Activated naive CD4-positive, alpha-beta T cell treated with anti-CD3 and anti-CD28 coated beads, Interleukin-2, amount 50 U/mL, for 24 hours (primary cell): Measurements from ENCODE around the gene FGFRL1.
"Not testable (repeated sequence)": the region's sequence is repeated elsewhere in the genome, so short reads cannot be mapped to it uniquely, and the experiment has no call there.

Experiments
- H3K27ac Mint-ChIP-seq: one replicate; pipeline ENCODE4 v1.8.0; 2021; ENCODE audit warnings: mild to moderate bottlenecking, mixed read lengths
- H3K27me3 Mint-ChIP-seq: one replicate; pipeline ENCODE4 v1.8.0; 2021; ENCODE audit warnings: mixed read lengths
- H3K36me3 Mint-ChIP-seq: one replicate; pipeline ENCODE4 v1.8.0; 2021; ENCODE audit warnings: mixed read lengths
- H3K4me1 Mint-ChIP-seq: one replicate; pipeline ENCODE4 v1.8.0; 2021; ENCODE audit warnings: mixed read lengths
- H3K4me3 Mint-ChIP-seq: one replicate; pipeline ENCODE4 v1.8.0; 2021; ENCODE audit warnings: mild to moderate bottlenecking, mixed read lengths
- H3K9me3 Mint-ChIP-seq: one replicate; pipeline ENCODE4 v1.8.0; 2021; ENCODE audit warnings: mixed read lengths

The FGFRL1 gene

GRCh38 chr4:998096-998691 is 13.2 kb upstream of the FGFRL1 start:
- no peaks in the 10 kb centered on the region for H3K9me3 Mint-ChIP-seq
- no peaks in the 10 kb centered on the region for H3K36me3 Mint-ChIP-seq
- peak overlapping the region; percentile 59 for H3K27ac Mint-ChIP-seq
- peaks cover 12% of the 10 kb centered on the region for H3K27me3 Mint-ChIP-seq
- no peak overlapping the region for H3K4me3 Mint-ChIP-seq
- peaks cover 13% of the 10 kb centered on the region for H3K4me1 Mint-ChIP-seq

GRCh38 chr4:999240-999863 is 12.1 kb upstream of the FGFRL1 start:
- Mint-ChIP-seq H3K27ac (peak overlapping the region; percentile 35), H3K27me3 (peaks cover 14% of the 10 kb centered on the region), H3K4me1 (peaks cover 13% of the 10 kb centered on the region)
- not testable (repeated sequence) for H3K36me3 Mint-ChIP-seq, H3K4me3 Mint-ChIP-seq, H3K9me3 Mint-ChIP-seq

GRCh38 chr4:999882-1000425 is 11.5 kb upstream of the FGFRL1 start:
- peaks cover 18% of the 10 kb centered on the region for H3K27me3 Mint-ChIP-seq
- H3K27ac Mint-ChIP-seq, result no peak overlapping the region
- no peak overlapping the region for H3K4me3 Mint-ChIP-seq
- no peaks in the 10 kb centered on the region for H3K9me3 Mint-ChIP-seq
- H3K4me1 Mint-ChIP-seq, result peaks cover 13% of the 10 kb centered on the region
- H3K36me3 Mint-ChIP-seq, result no peaks in the 10 kb centered on the region

DNA sequence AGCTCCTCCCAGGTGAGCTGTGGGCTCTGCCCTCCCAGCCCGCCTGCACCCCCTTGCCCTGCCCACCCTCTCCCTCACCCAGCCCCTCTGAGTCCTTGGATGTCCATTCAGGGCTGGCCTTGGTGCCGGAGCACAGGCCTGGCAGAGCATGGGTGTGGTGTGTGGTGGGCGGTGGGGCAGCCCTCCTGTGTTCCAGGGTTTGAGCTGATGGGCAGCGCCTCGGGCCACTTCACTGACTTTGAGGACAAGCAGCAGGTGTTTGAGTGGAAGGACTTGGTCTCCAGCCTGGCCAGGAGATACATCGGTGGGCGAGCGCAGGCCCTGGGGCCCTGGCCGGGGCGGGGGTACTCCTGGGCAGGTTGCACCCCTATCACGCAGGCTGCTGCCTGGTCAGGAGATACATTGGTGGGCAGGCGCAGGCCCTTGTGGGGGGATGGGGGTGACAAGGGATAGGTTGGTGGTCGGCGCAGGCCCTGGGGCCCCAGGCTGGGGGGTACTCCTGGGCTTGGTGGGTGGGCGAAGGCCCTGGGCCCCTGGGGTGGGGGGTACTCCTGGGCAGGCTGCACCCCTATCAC is 10.7 kb upstream of the FGFRL1 start:
- Mint-ChIP-seq H3K4me1 (peaks cover 13% of the 10 kb centered on the region), H3K27ac (no peak overlapping the region), H3K4me3 (no peak overlapping the region), H3K9me3 (no peaks in the 10 kb centered on the region), H3K36me3 (no peaks in the 10 kb centered on the region), H3K27me3 (peaks cover 21% of the 10 kb centered on the region)

DNA sequence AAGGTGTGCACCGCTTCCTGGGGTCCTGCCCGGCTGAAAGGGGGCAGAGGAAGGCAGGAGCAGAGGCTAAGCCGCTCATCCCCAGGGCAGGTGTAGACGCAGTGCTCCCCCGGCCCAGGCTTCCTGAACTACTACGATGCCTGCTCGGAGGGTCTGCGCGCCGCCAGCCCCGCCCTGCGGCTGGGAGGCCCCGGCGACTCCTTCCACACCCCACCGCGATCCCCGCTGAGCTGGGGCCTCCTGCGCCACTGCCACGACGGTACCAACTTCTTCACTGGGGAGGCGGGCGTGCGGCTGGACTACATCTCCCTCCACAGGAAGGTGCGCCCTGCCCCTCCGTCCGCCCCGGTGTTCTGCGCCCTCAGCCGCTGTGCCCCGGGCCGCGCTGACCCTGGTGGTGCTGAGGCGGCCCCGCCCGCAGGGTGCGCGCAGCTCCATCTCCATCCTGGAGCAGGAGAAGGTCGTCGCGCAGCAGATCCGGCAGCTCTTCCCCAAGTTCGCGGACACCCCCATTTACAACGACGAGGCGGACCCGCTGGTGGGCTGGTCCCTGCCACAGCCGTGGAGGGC is 9.8 kb upstream of the FGFRL1 start:
- H3K9me3 Mint-ChIP-seq, result no peaks in the 10 kb centered on the region
- H3K4me1 Mint-ChIP-seq, result peaks cover 13% of the 10 kb centered on the region
- no peak overlapping the region for H3K4me3 Mint-ChIP-seq
- no peaks in the 10 kb centered on the region for H3K36me3 Mint-ChIP-seq
- H3K27me3 Mint-ChIP-seq, result peaks cover 24% of the 10 kb centered on the region
- H3K27ac Mint-ChIP-seq, result no peak overlapping the region

DNA sequence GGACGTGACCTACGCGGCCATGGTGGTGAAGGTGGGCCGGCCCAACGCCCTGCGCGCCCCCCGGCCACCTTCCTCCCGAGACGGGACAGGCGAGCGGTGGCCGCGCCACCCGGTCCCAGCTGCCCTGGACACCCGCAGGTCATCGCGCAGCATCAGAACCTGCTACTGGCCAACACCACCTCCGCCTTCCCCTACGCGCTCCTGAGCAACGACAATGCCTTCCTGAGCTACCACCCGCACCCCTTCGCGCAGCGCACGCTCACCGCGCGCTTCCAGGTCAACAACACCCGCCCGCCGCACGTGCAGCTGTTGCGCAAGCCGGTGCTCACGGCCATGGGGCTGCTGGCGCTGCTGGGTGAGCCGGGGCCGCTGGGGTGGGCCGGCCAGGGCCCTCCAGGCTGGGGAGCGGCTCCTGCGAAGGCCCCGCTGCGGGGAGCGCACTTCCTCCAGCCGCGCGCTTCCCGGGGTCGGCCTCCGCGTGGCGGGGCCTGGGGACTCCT is 9.2 kb upstream of the FGFRL1 start:
- H3K4me1 Mint-ChIP-seq, result peaks cover 13% of the 10 kb centered on the region
- no peaks in the 10 kb centered on the region for H3K36me3 Mint-ChIP-seq
- H3K9me3 Mint-ChIP-seq, result no peaks in the 10 kb centered on the region
- H3K27ac Mint-ChIP-seq, result no peak overlapping the region
- H3K27me3 Mint-ChIP-seq, result peaks cover 29% of the 10 kb centered on the region
- no peak overlapping the region for H3K4me3 Mint-ChIP-seq

- H3K27me3 Mint-ChIP-seq, result peaks cover 31% of the 10 kb centered on the region
Measured at GRCh38 chr4:1002631-1003251, 8.7 kb upstream of the FGFRL1 start.

GRCh38 chr4:1003271-1004070 is 8.0 kb upstream of the FGFRL1 start:
- peaks cover 5% of the 10 kb centered on the region for H3K4me1 Mint-ChIP-seq
- H3K36me3 Mint-ChIP-seq, result no peaks in the 10 kb centered on the region
- H3K27ac Mint-ChIP-seq, result no peak overlapping the region
- no peaks in the 10 kb centered on the region for H3K9me3 Mint-ChIP-seq
- H3K27me3 Mint-ChIP-seq, result peaks cover 34% of the 10 kb centered on the region
- no peak overlapping the region for H3K4me3 Mint-ChIP-seq

More at GRCh38 chr4:1002631-1003251, 8.7 kb upstream of the FGFRL1 start:
- H3K36me3 Mint-ChIP-seq, result no peaks in the 10 kb centered on the region
- H3K4me3 Mint-ChIP-seq, result no peak overlapping the region
- H3K4me1 Mint-ChIP-seq, result peaks cover 12% of the 10 kb centered on the region
- no peaks in the 10 kb centered on the region for H3K9me3 Mint-ChIP-seq
- no peak overlapping the region for H3K27ac Mint-ChIP-seq

GRCh38 chr4:1004071-1004418 is 7.4 kb upstream of the FGFRL1 start:
- Mint-ChIP-seq H3K4me3 (no peak overlapping the region), H3K27me3 (peaks cover 36% of the 10 kb centered on the region), H3K9me3 (no peaks in the 10 kb centered on the region), H3K27ac (no peak overlapping the region), H3K36me3 (no peaks in the 10 kb centered on the region), H3K4me1 (peaks cover 3% of the 10 kb centered on the region)

- H3K4me3 Mint-ChIP-seq, result no peak overlapping the region
- no peak overlapping the region for H3K27ac Mint-ChIP-seq
- H3K4me1 Mint-ChIP-seq, result no peaks in the 10 kb centered on the region
- no peaks in the 10 kb centered on the region for H3K36me3 Mint-ChIP-seq
- H3K27me3 Mint-ChIP-seq, result peaks cover 34% of the 10 kb centered on the region
- H3K9me3 Mint-ChIP-seq, result no peaks in the 10 kb centered on the region
Measured at GRCh38 chr4:1004557-1005485, 6.6 kb upstream of the FGFRL1 start.

- H3K9me3 Mint-ChIP-seq, result no peaks in the 10 kb centered on the region
- H3K4me1 Mint-ChIP-seq, result peaks cover 5% of the 10 kb centered on the region
- H3K4me3 Mint-ChIP-seq, result no peak overlapping the region
- H3K27ac Mint-ChIP-seq, result no peak overlapping the region
- no peaks in the 10 kb centered on the region for H3K36me3 Mint-ChIP-seq
- H3K27me3 Mint-ChIP-seq, result peaks cover 31% of the 10 kb centered on the region
Measured at GRCh38 chr4:1006856-1007255, 4.6 kb upstream of the FGFRL1 start.

GRCh38 chr4:1008840-1009541 is 2.4 kb upstream of the FGFRL1 start:
- no peaks in the 10 kb centered on the region for H3K9me3 Mint-ChIP-seq
- no peak overlapping the region for H3K27ac Mint-ChIP-seq
- peaks cover 10% of the 10 kb centered on the region for H3K4me1 Mint-ChIP-seq
- no peaks in the 10 kb centered on the region for H3K36me3 Mint-ChIP-seq
- peaks cover 27% of the 10 kb centered on the region for H3K27me3 Mint-ChIP-seq
- peak overlapping the region; percentile 77 for H3K4me3 Mint-ChIP-seq

GRCh38 chr4:1009542-1010394 is 1.7 kb upstream of the FGFRL1 start:
- H3K36me3 Mint-ChIP-seq, result no peaks in the 10 kb centered on the region
- H3K9me3 Mint-ChIP-seq, result no peaks in the 10 kb centered on the region
- H3K27ac Mint-ChIP-seq, result no peak overlapping the region
- H3K4me1 Mint-ChIP-seq, result peaks cover 12% of the 10 kb centered on the region
- peak overlapping the region; percentile 88 for H3K4me3 Mint-ChIP-seq
- peaks cover 24% of the 10 kb centered on the region for H3K27me3 Mint-ChIP-seq
